ENCODE data around the gene LRRC28. TPM values are rescaled to one million over a fixed set of nuclear protein-coding genes. Genes with fewer than 3 reads are reported as not detected.

Gene LRRC28
- polyA plus RNA-seq, 1 of the 3 experiments (the other 2 are of a cell fraction), result 15.2 TPM

DNA sequence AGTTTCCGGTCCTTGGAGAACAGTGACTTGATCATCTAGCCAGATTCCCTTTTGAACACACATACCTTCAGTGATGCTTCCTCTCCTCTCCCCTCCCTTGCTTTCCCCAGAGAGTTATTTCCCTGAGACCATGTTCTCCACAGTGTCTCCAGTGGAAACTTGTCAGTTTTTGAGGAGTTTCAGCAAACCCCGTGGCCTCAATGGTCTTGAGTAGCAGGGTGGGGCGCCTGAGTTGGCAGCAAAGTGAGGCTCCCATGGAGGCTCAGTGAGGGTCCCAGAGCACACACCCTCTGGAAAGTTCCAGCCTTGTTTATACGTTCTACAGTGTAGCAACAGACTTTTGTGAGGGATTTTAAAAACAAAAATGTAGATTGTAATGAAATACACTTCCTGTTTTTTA, 135.1 kb downstream of the LRRC28 start:
- Histone ChIP-seq H3K9me3 (no peaks in the 10 kb centered on the region), H4K20me1 (ENCODE audit: insufficient read depth) (no peaks in the 10 kb centered on the region), H2AFZ (ENCODE audit: low read depth) (no peak overlapping the region), H3K9ac (no peak overlapping the region), H3K4me2 (no peak overlapping the region), H3F3A (replicated peaks; ENCODE audit: insufficient read depth) (no peaks in the 10 kb centered on the region), H3K4me1 (ENCODE audit: control insufficient read depth in 1 of 2, insufficient read depth in 2 of 2, low read depth in 1 of 2, low read length in 1 of 2) (no peaks in the 10 kb centered on the region), H3K36me3 (replicated peaks in 1 of 2; ENCODE audit: control insufficient read depth in 1 of 2, insufficient read depth in 2 of 2, low read length in 1 of 2) (peaks cover 0 to 4% of the 10 kb centered on the region in 2 experiments), H3K27me3 (ENCODE audit: insufficient read depth) (no peaks in the 10 kb centered on the region), H3K4me3 (ENCODE audit: low read depth in 2 of 2, low read length in 1 of 2) (no peak overlapping the region), H3K27ac (ENCODE audit: low read depth in 2 of 2, low read length in 1 of 2) (no peak overlapping the region), H3K79me2 (ENCODE audit: insufficient read depth) (no peaks in the 10 kb centered on the region), H3K9me2 (no peaks in the 10 kb centered on the region)
- WGBS (ENCODE audit: low lambda C conversion rate), result 91% methylated on average over 4 of the region's 4 CpGs
- TF ChIP-seq CHD2 (IDR thresholded peaks at IDR 0.05; ENCODE audit: low read length, partially characterized antibody), result no peak
- TF ChIP-seq, protein P1, sequence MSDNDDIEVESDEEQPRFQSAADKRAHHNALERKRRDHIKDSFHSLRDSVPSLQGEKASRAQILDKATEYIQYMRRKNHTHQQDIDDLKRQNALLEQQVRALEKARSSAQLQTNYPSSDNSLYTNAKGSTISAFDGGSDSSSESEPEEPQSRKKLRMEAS (IDR thresholded peaks at IDR 0.05; ENCODE audit: low read depth), result no peak
- TF ChIP-seq TEAD4 (IDR thresholded peaks at IDR 0.05; ENCODE audit: borderline replicate concordance, insufficient read depth), result no peak
- no peak for TF ChIP-seq RAD21 (IDR thresholded peaks at IDR 0.05; ENCODE audit: low read length)
- no peak for TF ChIP-seq FOSL2 (IDR thresholded peaks at IDR 0.05; ENCODE audit: borderline replicate concordance, low read depth)
- TF ChIP-seq FOXM1 (IDR thresholded peaks at IDR 0.05; ENCODE audit: low read depth), result no peak
- no peak for TF ChIP-seq GATA2 (CRISPR knock-in tag; IDR thresholded peaks at IDR 0.05)
- TF ChIP-seq RFX5 (IDR thresholded peaks at IDR 0.05; ENCODE audit: low read length), result no peak
- no peak for TF ChIP-seq ELF1 (IDR thresholded peaks at IDR 0.05)
- TF ChIP-seq RCOR1 (IDR thresholded peaks at IDR 0.05; ENCODE audit: low read length), result no peak
- TF ChIP-seq NRF1 (IDR thresholded peaks at IDR 0.05; ENCODE audit: low read depth, low read length), result no peak
- TF ChIP-seq, protein P2, sequence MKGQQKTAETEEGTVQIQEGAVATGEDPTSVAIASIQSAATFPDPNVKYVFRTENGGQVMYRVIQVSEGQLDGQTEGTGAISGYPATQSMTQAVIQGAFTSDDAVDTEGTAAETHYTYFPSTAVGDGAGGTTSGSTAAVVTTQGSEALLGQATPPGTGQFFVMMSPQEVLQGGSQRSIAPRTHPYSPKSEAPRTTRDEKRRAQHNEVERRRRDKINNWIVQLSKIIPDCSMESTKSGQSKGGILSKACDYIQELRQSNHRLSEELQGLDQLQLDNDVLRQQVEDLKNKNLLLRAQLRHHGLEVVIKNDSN (IDR thresholded peaks at IDR 0.05; ENCODE audit: borderline replicate concordance, low read depth), result no peak
- TF ChIP-seq POLR2AphosphoS5 (IDR thresholded peaks at IDR 0.05; ENCODE audit: low read depth, low read length), result no peak
- TF ChIP-seq, protein P3, sequence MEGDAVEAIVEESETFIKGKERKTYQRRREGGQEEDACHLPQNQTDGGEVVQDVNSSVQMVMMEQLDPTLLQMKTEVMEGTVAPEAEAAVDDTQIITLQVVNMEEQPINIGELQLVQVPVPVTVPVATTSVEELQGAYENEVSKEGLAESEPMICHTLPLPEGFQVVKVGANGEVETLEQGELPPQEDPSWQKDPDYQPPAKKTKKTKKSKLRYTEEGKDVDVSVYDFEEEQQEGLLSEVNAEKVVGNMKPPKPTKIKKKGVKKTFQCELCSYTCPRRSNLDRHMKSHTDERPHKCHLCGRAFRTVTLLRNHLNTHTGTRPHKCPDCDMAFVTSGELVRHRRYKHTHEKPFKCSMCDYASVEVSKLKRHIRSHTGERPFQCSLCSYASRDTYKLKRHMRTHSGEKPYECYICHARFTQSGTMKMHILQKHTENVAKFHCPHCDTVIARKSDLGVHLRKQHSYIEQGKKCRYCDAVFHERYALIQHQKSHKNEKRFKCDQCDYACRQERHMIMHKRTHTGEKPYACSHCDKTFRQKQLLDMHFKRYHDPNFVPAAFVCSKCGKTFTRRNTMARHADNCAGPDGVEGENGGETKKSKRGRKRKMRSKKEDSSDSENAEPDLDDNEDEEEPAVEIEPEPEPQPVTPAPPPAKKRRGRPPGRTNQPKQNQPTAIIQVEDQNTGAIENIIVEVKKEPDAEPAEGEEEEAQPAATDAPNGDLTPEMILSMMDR (IDR thresholded peaks at IDR 0.05), result no peak
- TF ChIP-seq, protein P4, sequence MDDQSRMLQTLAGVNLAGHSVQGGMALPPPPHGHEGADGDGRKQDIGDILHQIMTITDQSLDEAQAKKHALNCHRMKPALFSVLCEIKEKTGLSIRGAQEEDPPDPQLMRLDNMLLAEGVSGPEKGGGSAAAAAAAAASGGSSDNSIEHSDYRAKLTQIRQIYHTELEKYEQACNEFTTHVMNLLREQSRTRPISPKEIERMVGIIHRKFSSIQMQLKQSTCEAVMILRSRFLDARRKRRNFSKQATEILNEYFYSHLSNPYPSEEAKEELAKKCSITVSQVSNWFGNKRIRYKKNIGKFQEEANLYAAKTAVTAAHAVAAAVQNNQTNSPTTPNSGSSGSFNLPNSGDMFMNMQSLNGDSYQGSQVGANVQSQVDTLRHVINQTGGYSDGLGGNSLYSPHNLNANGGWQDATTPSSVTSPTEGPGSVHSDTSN (IDR thresholded peaks at IDR 0.05), result no peak
- TF ChIP-seq NFIC (IDR thresholded peaks at IDR 0.05; ENCODE audit: borderline replicate concordance), result no peak
- no peak for TF ChIP-seq SIN3A (IDR thresholded peaks at IDR 0.05; ENCODE audit: borderline replicate concordance, low read depth, low read length)
- TF ChIP-seq EP300 (IDR thresholded peaks at IDR 0.05; ENCODE audit: borderline replicate concordance in 1 of 2, low read depth in 1 of 2, low read length in 1 of 2), result no peak
- TF ChIP-seq MEF2A (IDR thresholded peaks at IDR 0.05; ENCODE audit: borderline replicate concordance, low read depth), result no peak
- TF ChIP-seq, protein P5, sequence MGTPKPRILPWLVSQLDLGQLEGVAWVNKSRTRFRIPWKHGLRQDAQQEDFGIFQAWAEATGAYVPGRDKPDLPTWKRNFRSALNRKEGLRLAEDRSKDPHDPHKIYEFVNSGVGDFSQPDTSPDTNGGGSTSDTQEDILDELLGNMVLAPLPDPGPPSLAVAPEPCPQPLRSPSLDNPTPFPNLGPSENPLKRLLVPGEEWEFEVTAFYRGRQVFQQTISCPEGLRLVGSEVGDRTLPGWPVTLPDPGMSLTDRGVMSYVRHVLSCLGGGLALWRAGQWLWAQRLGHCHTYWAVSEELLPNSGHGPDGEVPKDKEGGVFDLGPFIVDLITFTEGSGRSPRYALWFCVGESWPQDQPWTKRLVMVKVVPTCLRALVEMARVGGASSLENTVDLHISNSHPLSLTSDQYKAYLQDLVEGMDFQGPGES (IDR thresholded peaks at IDR 0.05; ENCODE audit: low read depth, low read length), result no peak
- POLR2A ChIA-PET, result no interaction called here
- no peak for DNase-seq
- CTCF ChIA-PET, result interaction anchor here (2.5 kb wide), 1 partner anchor 318 kb away, joined by 6 read pairs; no protein-coding TSS in a partner anchor
